Esophagus muscularis mucosa (tissue), 4 donors: ENCODE data around the gene FBXO31. TPM values are rescaled to one million over a fixed set of nuclear protein-coding genes. Genes with fewer than 3 reads are reported as not detected.

Experiments used
- DNase-seq: peaks from one replicate; pipeline ENCODE4 v3.0.0-alpha.2; 2017; ENCODE audit errors: extremely low spot score
- H3K27ac ChIP-seq, 4 donors: fragments of 200-600 bp; sonication (generic); replicated peaks in 1 of 4; 1 replicate in 3 of 4; 2 replicates in 1 of 4; pipeline ENCODE4 v1.5.1; 2016 to 2019; ENCODE audit warnings: mild to moderate bottlenecking in 1 of 4
- H3K27me3 ChIP-seq, 4 donors: fragments of 200-600 bp; sonication (generic); one replicate each; pipeline versions ENCODE4 v1.5.1 to v1.6.0; 2016 to 2019
- H3K36me3 ChIP-seq, 4 donors: fragments of 200-600 bp; sonication (generic); one replicate each; pipeline ENCODE4 v1.5.1; 2016 to 2019
- H3K4me1 ChIP-seq, 4 donors: fragments of 200-600 bp; sonication (generic); one replicate each; pipeline ENCODE4 v1.5.1; 2016 to 2019
- H3K4me3 ChIP-seq, 4 donors: fragments of 200-600 bp; sonication (generic); 1 replicate in 2 of 4; 2 replicates in 2 of 4; pipeline ENCODE4 v1.5.1; 2016 to 2019; ENCODE audit warnings: mild to moderate bottlenecking in 4 of 4, moderate library complexity in 1 of 4
- H3K9me3 ChIP-seq, 4 donors: fragments of 200-600 bp; sonication (generic); 1 replicate in 3 of 4; 2 replicates in 1 of 4; pipeline ENCODE4 v1.5.1; 2016 to 2019
- CTCF ChIP-seq, 3 experiments: fragments of 200-600 bp in 2 of 3; fragments of 450-650 bp in 1 of 3; sonication (generic) in 2 of 3; IDR thresholded peaks; one replicate each; pipeline ENCODE4 v1.5.1; 2017 to 2019; ENCODE audit warnings: antibody characterized with exemption in 3 of 3, mild to moderate bottlenecking in 2 of 3, moderate library complexity in 1 of 3
- EP300 ChIP-seq: sonication (generic); formaldehyde crosslinking; IDR thresholded peaks from one replicate; pipeline ENCODE4 v1.6.1; 2017; ENCODE audit warnings: antibody characterized with exemption
- POLR2A ChIP-seq: fragments of 450-650 bp; IDR thresholded peaks from one replicate; pipeline ENCODE4 v1.6.1; 2017; ENCODE audit warnings: antibody characterized with exemption, moderate library complexity, mild to moderate bottlenecking, low read depth
- POLR2AphosphoS5 ChIP-seq, 2 donors: sonication (generic); formaldehyde crosslinking; IDR thresholded peaks; one replicate each; pipeline ENCODE4 v1.6.1; 2017; ENCODE audit warnings: antibody characterized with exemption in 2 of 2
- WGBS: methylation state at CpG from one replicate; pipeline ENCODE4 v1.1.5; 2018; 5-methylcytosine and 5-hydroxymethylcytosine counted together
- intact Hi-C: fragments of 100-400 bp; cut with DNase I; formaldehyde crosslinking; loops from one replicate; pipeline ENCODE4 v1.15.1; 2023
- total RNA-seq, 4 donors: library from RNA; depleted of rRNA; stranded (reverse); fragments of >200 nt; gene quantifications; one replicate each; pipeline versions ENCODE4 v1.1.0 to v1.2.1, GENCODE V29; 2016

The FBXO31 gene
- total RNA-seq, 4 donors from 2014 or later = 68.8 to 173 (median 102) TPM

DNA sequence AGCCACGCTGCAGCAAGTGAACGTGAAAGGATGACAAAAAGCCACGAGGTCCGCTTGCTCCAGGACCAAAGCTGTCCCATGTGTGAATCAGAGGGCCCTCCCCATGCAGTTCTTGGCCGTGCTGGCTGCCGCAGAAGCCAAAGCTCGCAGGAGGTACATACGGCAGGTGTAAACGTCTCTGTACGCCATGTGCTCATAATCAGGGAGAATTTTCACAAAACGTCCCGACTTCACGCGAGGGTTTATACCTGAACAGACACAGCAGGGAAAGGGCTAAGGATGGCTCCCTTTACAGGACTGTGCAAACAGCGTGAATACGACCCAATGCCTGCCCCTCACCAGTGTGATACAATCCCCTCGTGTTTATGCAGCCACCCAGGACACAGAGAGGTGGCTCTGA is 25.3 kb downstream of the FBXO31 start:
- Histone ChIP-seq H3K4me1 (peaks cover 3 to 12% (median 10%) of the 10 kb centered on the region in 4 donors), H3K9me3 (no peaks in the 10 kb centered on the region), H3K36me3 (peaks cover 36 to 72% (median 67%) of the 10 kb centered on the region in 4 donors), H3K27ac (no peak overlapping the region), H3K4me3 (no peak overlapping the region), H3K27me3 (no peaks in the 10 kb centered on the region)
- 87% methylated on average over 17 of the region's 17 CpGs for WGBS
- intact Hi-C loops = no loop called here
- TF ChIP-seq POLR2A = no peak
- DNase-seq = no peak

GRCh38 chr16:87356491-87356853 is 27.1 kb downstream of the FBXO31 start:
- no peak for TF ChIP-seq POLR2AphosphoS5 (IDR thresholded peaks at IDR 0.05)
- no peak for TF ChIP-seq CTCF (IDR thresholded peaks at IDR 0.05)
- TF ChIP-seq EP300 = no peak
- TF ChIP-seq POLR2A = no peak
- WGBS = 95% methylated on average over 8 of the region's 8 CpGs
- Histone ChIP-seq H3K27ac (no peak overlapping the region), H3K36me3 (peaks cover 37 to 77% (median 66%) of the 10 kb centered on the region in 4 donors), H3K9me3 (no peaks in the 10 kb centered on the region), H3K4me1 (peaks cover 0 to 4% (median 3%) of the 10 kb centered on the region in 4 donors), H3K4me3 (no peak overlapping the region), H3K27me3 (no peaks in the 10 kb centered on the region)
- no peak for DNase-seq
- intact Hi-C loops = no loop called here

DNA sequence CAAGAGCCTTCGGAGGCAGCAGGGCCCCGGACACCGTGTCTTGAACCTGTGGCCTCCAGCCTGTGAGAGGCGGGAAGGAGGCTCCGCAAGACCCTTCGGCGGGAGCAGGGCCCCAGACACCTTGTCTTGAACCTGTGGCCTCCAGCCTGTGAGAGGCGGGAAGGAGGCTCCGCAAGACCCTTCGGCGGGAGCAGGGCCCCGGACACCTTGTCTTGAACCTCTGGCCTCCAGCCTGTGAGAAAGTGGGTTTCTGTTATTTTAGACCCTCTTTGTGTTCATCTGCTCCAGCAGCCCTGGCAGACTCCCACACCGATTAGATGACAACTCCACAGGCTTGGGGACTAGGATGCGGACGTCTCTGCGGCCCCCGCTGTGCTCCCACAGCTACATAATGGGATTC is 30.0 kb downstream of the FBXO31 start:
- H3K4me1 ChIP-seq = peaks cover 0 to 7% (median 3%) of the 10 kb centered on the region in 4 donors
- no peak for DNase-seq
- TF ChIP-seq POLR2A = no peak
- no peak for TF ChIP-seq POLR2AphosphoS5 (IDR thresholded peaks at IDR 0.05)
- TF ChIP-seq EP300 = no peak
- no peak for TF ChIP-seq CTCF (IDR thresholded peaks at IDR 0.05)
- WGBS = 98% methylated on average over 8 of the region's 17 CpGs
- no peaks in the 10 kb centered on the region for H3K27me3 ChIP-seq
- peaks cover 20 to 67% (median 50%) of the 10 kb centered on the region in 4 donors for H3K36me3 ChIP-seq
- intact Hi-C loops = no loop called here
- H3K9me3 ChIP-seq = no peaks in the 10 kb centered on the region
- no peak overlapping the region for H3K4me3 ChIP-seq
- no peak overlapping the region for H3K27ac ChIP-seq

DNA sequence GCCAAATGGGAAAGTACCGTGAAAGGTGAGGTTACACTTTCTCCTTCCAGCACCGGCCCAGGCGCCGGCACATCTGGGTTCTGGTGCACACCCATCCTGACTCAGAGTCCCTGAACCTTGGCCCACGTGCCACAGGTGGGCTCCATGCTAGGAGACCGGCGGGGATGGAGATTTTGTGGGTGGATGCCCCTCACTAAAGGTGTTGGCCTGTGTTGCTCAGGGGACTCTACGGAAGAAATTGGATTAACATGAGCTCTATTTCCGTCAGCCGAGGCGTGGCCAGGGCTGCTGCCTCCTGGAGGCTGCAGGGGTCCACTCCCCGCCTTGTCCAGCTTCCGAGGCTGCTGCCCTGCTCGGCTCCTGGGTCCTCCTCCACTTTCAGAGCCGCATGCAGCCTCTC is 30.8 kb downstream of the FBXO31 start:
- no peak overlapping the region for H3K4me3 ChIP-seq
- peaks cover 12 to 67% (median 49%) of the 10 kb centered on the region in 4 donors for H3K36me3 ChIP-seq
- DNase-seq = no peak
- H3K9me3 ChIP-seq = no peaks in the 10 kb centered on the region
- H3K4me1 ChIP-seq = peaks cover 0 to 7% (median 3%) of the 10 kb centered on the region in 4 donors
- 95% methylated on average over 15 of the region's 15 CpGs for WGBS
- no peaks in the 10 kb centered on the region for H3K27me3 ChIP-seq
- H3K27ac ChIP-seq = no peak overlapping the region
- intact Hi-C loops = no loop called here
- no peak for TF ChIP-seq POLR2A
- no peak for TF ChIP-seq POLR2AphosphoS5 (IDR thresholded peaks at IDR 0.05)
- no peak for TF ChIP-seq CTCF (IDR thresholded peaks at IDR 0.05)

GRCh38 chr16:87351320-87351698 is 32.3 kb downstream of the FBXO31 start:
- no peak for TF ChIP-seq EP300
- no peak for TF ChIP-seq CTCF (IDR thresholded peaks at IDR 0.05)
- no peak for TF ChIP-seq POLR2AphosphoS5 (IDR thresholded peaks at IDR 0.05)
- no peak for TF ChIP-seq POLR2A
- no peak overlapping the region for H3K27ac ChIP-seq
- intact Hi-C loops = no loop called here
- no peak for DNase-seq
- H3K9me3 ChIP-seq = no peaks in the 10 kb centered on the region
- H3K27me3 ChIP-seq = no peaks in the 10 kb centered on the region
- 77% methylated on average over 9 of the region's 9 CpGs for WGBS
- peaks cover 15 to 64% (median 41%) of the 10 kb centered on the region in 4 donors for H3K36me3 ChIP-seq
- H3K4me1 ChIP-seq = peaks cover 0 to 7% (median 4%) of the 10 kb centered on the region in 4 donors
- H3K4me3 ChIP-seq = no peak overlapping the region
